HG03439 (cell line): ENCODE measurements around the gene ERICH6.

ENCODE experiments used
- ATAC-seq: cut with Tn5 transposase; IDR thresholded peaks from one replicate; pipeline ENCODE4 v1.9.1; 2021; ENCODE audit warnings: mild to moderate bottlenecking, moderate library complexity; ENCODE audit not compliant: unreplicated experiment

Gene ERICH6

GRCh38 chr3:150737874-150738679, 34.4 kb upstream of the ERICH6 start:
- ATAC-seq, result peak; percentile 32

GRCh38 chr3:150736903-150737832, 33.4 kb upstream of the ERICH6 start:
- ATAC-seq, result no peak

- ATAC-seq, result no peak
These were observed 32.6 kb upstream of the ERICH6 start for GRCh38 chr3:150736316-150736719.

GRCh38 chr3:150734795-150735119, 31.0 kb upstream of the ERICH6 start:
- ATAC-seq, result no peak

GRCh38 chr3:150733936-150734794, 30.4 kb upstream of the ERICH6 start:
- ATAC-seq, result no peak

GRCh38 chr3:150733373-150733935, 29.7 kb upstream of the ERICH6 start:
- no peak for ATAC-seq

- no peak for ATAC-seq
These were observed 26.1 kb upstream of the ERICH6 start for GRCh38 chr3:150729682-150730360.

- no peak for ATAC-seq
These were observed 24.2 kb upstream of the ERICH6 start for GRCh38 chr3:150727653-150728502.

- no peak for ATAC-seq
These were observed 21.8 kb upstream of the ERICH6 start for GRCh38 chr3:150725548-150725947.

GRCh38 chr3:150723946-150724345, 20.2 kb upstream of the ERICH6 start:
- ATAC-seq, result no peak

- no peak for ATAC-seq
These were observed 18.5 kb upstream of the ERICH6 start for GRCh38 chr3:150722267-150722666.

GRCh38 chr3:150721285-150722130, 17.8 kb upstream of the ERICH6 start:
- peak; percentile 77 for ATAC-seq

GRCh38 chr3:150720444-150720843, 16.7 kb upstream of the ERICH6 start:
- ATAC-seq, result no peak

- no peak for ATAC-seq
These were observed 6.4 kb upstream of the ERICH6 start for GRCh38 chr3:150710097-150710496.

GRCh38 chr3:150703299-150703755, 393 bp downstream of the ERICH6 start:
- ATAC-seq, result peak; percentile 41

GRCh38 chr3:150699068-150699639, 4.6 kb downstream of the ERICH6 start:
- no peak for ATAC-seq

GRCh38 chr3:150697646-150698045, 6.1 kb downstream of the ERICH6 start:
- ATAC-seq, result no peak
